ENCODE measurements around the gene FAM53A.

FAM53A gene

DNA sequence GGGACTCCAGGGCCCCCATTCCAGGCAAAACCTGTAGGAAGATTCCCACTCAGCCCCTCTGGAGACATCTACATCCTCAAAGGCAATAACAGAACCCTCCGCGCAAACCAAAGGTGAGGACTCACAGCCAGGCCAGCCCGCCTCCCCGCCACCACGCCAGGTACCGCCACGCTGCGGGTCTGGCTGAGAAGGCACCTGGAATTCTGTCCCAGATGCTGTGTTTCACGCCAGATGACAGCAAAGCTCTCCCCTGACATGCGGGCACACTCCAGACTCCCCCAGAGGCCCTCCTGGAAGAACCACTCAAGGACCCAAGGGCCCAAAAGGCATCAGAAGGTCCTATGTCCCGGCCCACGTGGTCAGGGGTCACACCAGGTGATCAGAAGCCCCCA is 59.6 kb downstream of the FAM53A start:
- no peak overlapping the region for H3K9ac ChIP-seq (ENCODE audit: low read length)

DNA sequence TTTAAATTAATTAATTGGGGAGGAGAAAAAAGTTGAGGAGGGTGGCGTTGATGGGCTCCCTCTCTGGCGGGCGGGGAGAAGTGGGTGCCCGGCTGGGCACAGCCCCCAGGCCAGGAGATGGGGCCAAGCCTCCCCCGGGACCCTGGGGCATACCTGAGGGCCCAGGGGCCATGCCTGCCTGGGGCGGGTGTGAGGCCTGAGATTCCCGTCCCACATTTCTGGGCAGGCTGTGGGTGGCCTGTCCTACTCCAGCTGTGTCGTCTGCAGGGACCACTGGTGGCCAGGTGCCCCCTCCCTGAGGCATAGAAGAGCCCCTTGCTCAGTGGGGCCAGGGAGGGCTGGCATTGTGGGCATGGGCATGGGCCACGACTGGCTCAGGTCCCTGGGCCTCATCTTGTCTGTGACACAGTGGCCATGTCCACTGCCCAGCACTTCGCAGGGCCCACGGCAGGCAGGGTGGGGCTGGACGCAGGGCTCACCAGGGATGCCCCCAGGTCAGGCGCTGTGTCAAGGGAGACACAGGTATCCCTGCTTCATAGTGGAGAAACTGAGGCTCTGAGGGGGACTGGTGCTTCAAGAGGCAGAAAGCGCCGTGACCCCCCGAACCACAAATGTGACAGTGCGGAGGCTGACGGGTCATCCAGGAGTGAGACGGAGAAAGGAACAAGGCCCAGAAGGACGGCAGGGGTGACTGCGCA is 60.1 kb downstream of the FAM53A start:
- H3K9ac ChIP-seq (ENCODE audit: low read length): no peak overlapping the region
- H3K9me3 ChIP-seq (ENCODE audit: control insufficient read depth, insufficient read depth, low read depth, low read length): no peaks in the 10 kb centered on the region; the same call in 1 of the 2 replicates
- H3K27ac ChIP-seq (ENCODE audit: low read depth, low read length): no peak overlapping the region
- no peaks in the 10 kb centered on the region for H3K36me3 ChIP-seq (ENCODE audit: control insufficient read depth, insufficient read depth, low read length)
- H3K4me1 ChIP-seq (ENCODE audit: control insufficient read depth, insufficient read depth, low read length): no peaks in the 10 kb centered on the region
- no peak overlapping the region for H3K4me3 ChIP-seq (ENCODE audit: low read depth, low read length)
- no peaks in the 10 kb centered on the region for H3K27me3 ChIP-seq (ENCODE audit: control insufficient read depth, insufficient read depth, low read length)

More for the DNA sequence above, 59.6 kb downstream of the FAM53A start:
- H3K27me3 ChIP-seq (ENCODE audit: control insufficient read depth, insufficient read depth, low read length): no peaks in the 10 kb centered on the region
- no peaks in the 10 kb centered on the region for H3K4me1 ChIP-seq (ENCODE audit: control insufficient read depth, insufficient read depth, low read length)
- no peak overlapping the region for H3K27ac ChIP-seq (ENCODE audit: low read depth, low read length)
- no peaks in the 10 kb centered on the region; the same call in 1 of the 2 replicates for H3K9me3 ChIP-seq (ENCODE audit: control insufficient read depth, insufficient read depth, low read depth, low read length)
- H3K4me3 ChIP-seq (ENCODE audit: low read depth, low read length): no peak overlapping the region
- H3K36me3 ChIP-seq (ENCODE audit: control insufficient read depth, insufficient read depth, low read length): no peaks in the 10 kb centered on the region

DNA sequence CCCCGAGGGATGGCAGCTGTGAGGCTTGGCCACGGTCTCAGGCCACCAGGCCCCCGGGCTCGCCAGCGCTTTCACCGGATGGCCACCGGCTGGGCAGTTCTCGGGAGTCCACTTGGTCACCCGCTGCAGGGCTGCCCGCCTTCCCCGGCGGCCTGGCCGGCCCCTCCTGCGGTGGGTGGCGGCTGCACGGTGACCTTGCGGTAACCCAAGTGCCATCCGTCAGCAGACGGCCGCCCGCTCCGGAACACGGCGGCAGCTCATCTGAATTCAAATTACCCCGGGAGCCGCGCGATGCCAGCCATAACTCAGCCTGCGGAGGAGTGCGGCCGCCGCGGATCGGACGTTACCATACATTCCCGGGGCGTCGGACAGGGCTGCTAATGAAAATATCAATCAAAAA is 60.7 kb downstream of the FAM53A start:
- Histone ChIP-seq H3K27ac (ENCODE audit: low read depth, low read length) (no peak overlapping the region), H3K27me3 (ENCODE audit: control insufficient read depth, insufficient read depth, low read length) (no peaks in the 10 kb centered on the region), H3K4me3 (ENCODE audit: low read depth, low read length) (no peak overlapping the region), H3K9me3 (ENCODE audit: control insufficient read depth, insufficient read depth, low read depth, low read length) (no peaks in the 10 kb centered on the region; the same call in 1 of the 2 replicates), H3K4me1 (ENCODE audit: control insufficient read depth, insufficient read depth, low read length) (no peaks in the 10 kb centered on the region), H3K9ac (ENCODE audit: low read length) (no peak overlapping the region), H3K36me3 (ENCODE audit: control insufficient read depth, insufficient read depth, low read length) (no peaks in the 10 kb centered on the region)

DNA sequence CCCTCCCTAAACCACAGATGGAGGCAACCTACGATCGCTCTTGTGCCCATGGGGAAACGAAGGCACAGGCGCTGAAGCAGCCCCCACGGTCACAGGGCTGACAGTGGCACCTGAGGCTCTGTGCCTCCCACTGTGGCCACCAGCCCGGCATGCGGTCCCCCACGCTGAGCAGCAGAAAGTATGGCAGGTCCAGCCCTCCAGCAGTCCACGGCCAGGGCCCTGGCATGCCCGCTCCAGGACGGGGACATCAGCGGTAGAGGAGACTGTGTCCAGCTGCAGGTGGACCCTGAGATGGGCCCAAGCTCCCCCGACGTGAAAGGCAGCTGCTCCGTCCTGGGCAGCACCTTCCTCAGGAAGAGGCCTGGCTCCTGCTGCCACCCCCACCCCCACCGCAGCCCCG is 61.2 kb downstream of the FAM53A start:
- H3K36me3 ChIP-seq (ENCODE audit: control insufficient read depth, insufficient read depth, low read length): no peaks in the 10 kb centered on the region
- H3K9ac ChIP-seq (ENCODE audit: low read length): no peak overlapping the region
- no peak overlapping the region for H3K27ac ChIP-seq (ENCODE audit: low read depth, low read length)
- no peaks in the 10 kb centered on the region for H3K27me3 ChIP-seq (ENCODE audit: control insufficient read depth, insufficient read depth, low read length)
- no peak overlapping the region for H3K4me3 ChIP-seq (ENCODE audit: low read depth, low read length)
- peaks cover under 1% of the 10 kb centered on the region; the same call in 1 of the 2 replicates for H3K9me3 ChIP-seq (ENCODE audit: control insufficient read depth, insufficient read depth, low read depth, low read length)
- H3K4me1 ChIP-seq (ENCODE audit: control insufficient read depth, insufficient read depth, low read length): no peaks in the 10 kb centered on the region

DNA sequence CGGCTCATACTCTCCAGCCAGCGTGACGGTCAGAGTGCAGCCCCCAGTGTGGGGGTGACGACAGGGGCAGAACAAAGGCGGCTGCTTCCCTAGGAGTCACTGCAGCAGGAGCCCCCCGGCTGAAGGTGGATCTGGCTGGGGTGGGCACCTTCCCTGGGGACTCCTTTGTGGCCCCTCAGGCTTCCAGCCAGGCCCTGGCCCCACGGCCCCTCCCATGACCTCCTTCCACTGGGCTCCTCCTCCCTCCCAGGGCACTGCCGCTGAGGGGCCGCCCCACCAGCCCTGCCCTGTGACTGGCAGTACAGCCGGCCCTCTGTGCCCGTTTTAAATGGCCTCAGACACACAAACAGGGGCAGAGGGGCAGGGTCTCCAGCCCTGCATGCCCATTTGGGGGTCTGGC is 61.9 kb downstream of the FAM53A start:
- no peaks in the 10 kb centered on the region for H3K27me3 ChIP-seq (ENCODE audit: control insufficient read depth, insufficient read depth, low read length)
- H3K36me3 ChIP-seq (ENCODE audit: control insufficient read depth, insufficient read depth, low read length): no peaks in the 10 kb centered on the region
- H3K4me3 ChIP-seq (ENCODE audit: low read depth, low read length): no peak overlapping the region
- no peaks in the 10 kb centered on the region for H3K4me1 ChIP-seq (ENCODE audit: control insufficient read depth, insufficient read depth, low read length)
- peaks cover 5% of the 10 kb centered on the region; the same call in 1 of the 2 replicates for H3K9me3 ChIP-seq (ENCODE audit: control insufficient read depth, insufficient read depth, low read depth, low read length)
- H3K27ac ChIP-seq (ENCODE audit: low read depth, low read length): no peak overlapping the region
- H3K9ac ChIP-seq (ENCODE audit: low read length): no peak overlapping the region

DNA sequence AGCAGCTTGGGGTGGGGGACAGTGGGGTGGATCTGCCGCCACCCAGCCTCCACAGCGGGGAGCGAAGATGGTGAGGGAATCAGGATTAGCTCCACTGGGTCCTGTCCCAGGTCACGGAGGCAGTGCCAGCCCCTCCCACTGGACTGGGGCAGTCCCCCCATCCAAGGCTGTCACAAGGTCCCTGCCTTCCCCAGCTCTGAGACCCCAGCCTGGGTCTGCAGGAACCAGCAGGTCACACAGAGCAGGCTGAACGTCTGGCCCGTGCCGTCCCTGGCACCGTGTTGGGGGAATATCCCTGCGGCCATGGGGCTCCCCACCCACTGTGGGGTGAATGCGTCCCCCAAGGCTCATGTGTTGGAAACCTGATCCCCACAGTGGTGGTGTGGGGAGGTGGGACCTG is 62.6 kb downstream of the FAM53A start:
- no peaks in the 10 kb centered on the region for H3K4me1 ChIP-seq (ENCODE audit: control insufficient read depth, insufficient read depth, low read length)
- no peak overlapping the region for H3K27ac ChIP-seq (ENCODE audit: low read depth, low read length)
- H3K9ac ChIP-seq (ENCODE audit: low read length): no peak overlapping the region
- H3K27me3 ChIP-seq (ENCODE audit: control insufficient read depth, insufficient read depth, low read length): no peaks in the 10 kb centered on the region
- H3K36me3 ChIP-seq (ENCODE audit: control insufficient read depth, insufficient read depth, low read length): no peaks in the 10 kb centered on the region
- peaks cover 5% of the 10 kb centered on the region; the same call in 1 of the 2 replicates for H3K9me3 ChIP-seq (ENCODE audit: control insufficient read depth, insufficient read depth, low read depth, low read length)
- H3K4me3 ChIP-seq (ENCODE audit: low read depth, low read length): no peak overlapping the region

DNA sequence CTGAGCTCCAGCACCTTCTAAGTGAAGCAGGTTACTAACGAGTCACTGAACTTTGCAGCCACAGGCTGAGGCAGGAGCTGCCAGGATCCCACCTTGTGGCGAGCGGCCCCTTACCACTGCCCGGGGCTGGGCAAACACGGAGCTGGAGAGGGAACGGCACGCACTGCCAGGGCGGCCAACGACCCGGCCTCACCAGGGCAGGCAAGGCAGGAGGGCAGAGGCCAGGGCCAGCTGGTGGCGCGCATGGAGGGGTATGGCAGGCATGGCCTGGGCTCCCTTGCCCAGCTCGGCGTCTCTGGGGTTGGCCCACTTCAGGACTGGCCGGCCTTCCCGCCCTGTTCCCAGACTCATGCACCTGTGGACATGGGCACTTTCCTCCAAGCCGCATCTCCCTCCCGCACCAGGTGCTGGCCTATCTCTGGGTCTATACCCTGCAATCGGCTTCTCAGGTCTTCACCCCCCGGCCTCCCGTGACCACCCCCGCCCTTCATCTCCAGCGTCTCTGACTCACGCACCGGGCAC is 64.9 kb downstream of the FAM53A start:
- H3K4me1 ChIP-seq (ENCODE audit: control insufficient read depth, insufficient read depth, low read length): no peaks in the 10 kb centered on the region
- no peak overlapping the region for H3K27ac ChIP-seq (ENCODE audit: low read depth, low read length)
- no peaks in the 10 kb centered on the region for H3K36me3 ChIP-seq (ENCODE audit: control insufficient read depth, insufficient read depth, low read length)
- no peaks in the 10 kb centered on the region for H3K27me3 ChIP-seq (ENCODE audit: control insufficient read depth, insufficient read depth, low read length)
- H3K9me3 ChIP-seq (ENCODE audit: control insufficient read depth, insufficient read depth, low read depth, low read length): 0 out of 2 replicates have a peak, but pooled peaks cover 5% of the 10 kb centered on the region
- no peak overlapping the region for H3K4me3 ChIP-seq (ENCODE audit: low read depth, low read length)
- H3K9ac ChIP-seq (ENCODE audit: low read length): no peak overlapping the region

DNA sequence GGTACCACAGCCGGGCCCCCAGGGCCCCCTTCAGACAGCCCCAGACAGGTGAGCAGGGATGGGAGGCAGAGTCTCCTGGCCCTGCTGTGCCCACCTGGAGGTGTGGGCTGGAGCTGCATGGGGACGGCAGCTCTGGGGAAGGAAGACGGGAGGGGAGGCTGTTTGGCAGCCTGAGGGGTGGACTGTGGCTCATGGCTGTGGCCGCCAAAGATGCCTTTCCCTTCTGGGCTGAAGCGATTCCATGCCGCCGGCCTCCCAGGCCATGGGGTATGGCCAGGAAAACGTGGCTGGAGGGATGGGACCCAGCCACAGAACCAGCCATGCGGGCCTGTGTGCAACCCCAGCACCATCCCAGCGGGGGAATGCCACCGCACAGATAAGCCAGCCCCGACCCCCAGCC is 65.7 kb downstream of the FAM53A start:
- H3K4me3 ChIP-seq (ENCODE audit: low read depth, low read length): no peak overlapping the region
- 0 out of 2 replicates have a peak, but pooled peaks cover 5% of the 10 kb centered on the region for H3K9me3 ChIP-seq (ENCODE audit: control insufficient read depth, insufficient read depth, low read depth, low read length)
- no peak overlapping the region for H3K27ac ChIP-seq (ENCODE audit: low read depth, low read length)
- no peaks in the 10 kb centered on the region for H3K4me1 ChIP-seq (ENCODE audit: control insufficient read depth, insufficient read depth, low read length)
- H3K9ac ChIP-seq (ENCODE audit: low read length): no peak overlapping the region
- H3K27me3 ChIP-seq (ENCODE audit: control insufficient read depth, insufficient read depth, low read length): no peaks in the 10 kb centered on the region
- H3K36me3 ChIP-seq (ENCODE audit: control insufficient read depth, insufficient read depth, low read length): no peaks in the 10 kb centered on the region

DNA sequence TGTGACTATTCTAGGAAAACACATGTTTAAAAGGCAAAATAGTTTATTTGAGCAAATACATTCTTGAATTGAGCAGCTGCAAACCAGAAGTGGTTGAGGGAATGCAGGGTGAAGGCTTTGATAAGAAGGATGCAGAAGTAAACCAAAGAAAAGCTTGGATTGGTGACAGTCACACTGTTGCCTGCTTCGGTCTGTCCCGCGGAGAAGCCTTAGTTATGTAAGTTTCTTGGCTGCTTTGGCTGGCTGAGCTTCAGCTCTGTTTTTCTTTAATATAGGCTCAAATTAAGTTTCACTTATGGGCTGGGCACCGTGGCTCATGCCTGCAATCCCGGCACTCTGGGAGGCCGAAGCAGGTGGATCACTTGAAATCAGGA is 67.6 kb downstream of the FAM53A start:
- no peak overlapping the region for H3K4me3 ChIP-seq (ENCODE audit: low read depth, low read length)
- 0 out of 2 replicates have a peak, but pooled peaks cover 5% of the 10 kb centered on the region for H3K9me3 ChIP-seq (ENCODE audit: control insufficient read depth, insufficient read depth, low read depth, low read length)
- H3K4me1 ChIP-seq (ENCODE audit: control insufficient read depth, insufficient read depth, low read length): no peaks in the 10 kb centered on the region
- H3K27ac ChIP-seq (ENCODE audit: low read depth, low read length): no peak overlapping the region
- H3K27me3 ChIP-seq (ENCODE audit: control insufficient read depth, insufficient read depth, low read length): no peaks in the 10 kb centered on the region
- no peak overlapping the region for H3K9ac ChIP-seq (ENCODE audit: low read length)
- no peaks in the 10 kb centered on the region for H3K36me3 ChIP-seq (ENCODE audit: control insufficient read depth, insufficient read depth, low read length)

DNA sequence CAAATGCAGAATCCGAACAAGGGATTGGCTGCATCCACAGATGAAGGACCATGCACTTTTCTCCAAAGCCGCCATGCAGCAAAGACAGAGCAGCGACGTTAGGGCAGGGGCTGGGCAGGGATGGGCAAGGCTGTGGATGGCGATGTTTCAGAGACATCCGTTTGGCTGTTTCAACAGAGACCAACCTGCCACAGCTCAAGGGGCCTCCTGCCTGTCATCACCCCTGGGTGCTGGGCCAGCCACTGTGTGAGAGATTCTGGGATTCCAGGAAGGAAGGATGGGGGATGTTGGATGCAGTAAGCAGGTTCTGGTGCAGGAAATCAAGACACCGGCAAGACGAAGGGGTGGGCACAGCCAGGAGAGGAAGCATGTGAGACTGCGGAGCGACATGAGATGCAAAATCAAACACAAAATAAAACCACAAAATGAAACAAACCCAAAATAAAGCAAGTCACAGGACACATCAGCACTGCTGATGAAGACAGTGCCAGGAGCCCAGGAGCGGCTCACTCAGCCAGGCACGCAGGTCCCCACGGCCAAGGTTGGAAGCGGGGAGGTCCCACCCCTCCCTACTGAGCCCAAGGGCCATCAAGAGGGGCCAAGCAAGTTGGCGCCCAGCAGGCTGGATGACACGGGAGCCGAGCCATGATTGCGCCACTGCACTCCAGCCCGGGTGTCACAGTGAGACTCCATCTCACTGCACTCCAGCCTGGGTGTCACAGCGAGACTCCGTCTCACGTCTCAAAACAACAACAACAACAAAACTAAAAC is 68.1 kb downstream of the FAM53A start:
- no peak overlapping the region for H3K27ac ChIP-seq (ENCODE audit: low read depth, low read length)
- no peaks in the 10 kb centered on the region for H3K27me3 ChIP-seq (ENCODE audit: control insufficient read depth, insufficient read depth, low read length)
- H3K4me1 ChIP-seq (ENCODE audit: control insufficient read depth, insufficient read depth, low read length): no peaks in the 10 kb centered on the region
- H3K4me3 ChIP-seq (ENCODE audit: low read depth, low read length): no peak overlapping the region
- no peak overlapping the region for H3K9ac ChIP-seq (ENCODE audit: low read length)
- no peaks in the 10 kb centered on the region for H3K36me3 ChIP-seq (ENCODE audit: control insufficient read depth, insufficient read depth, low read length)
- 0 out of 2 replicates have a peak, but pooled peaks cover 5% of the 10 kb centered on the region for H3K9me3 ChIP-seq (ENCODE audit: control insufficient read depth, insufficient read depth, low read depth, low read length)
